ENCODE data around the gene SNX8.

DNA sequence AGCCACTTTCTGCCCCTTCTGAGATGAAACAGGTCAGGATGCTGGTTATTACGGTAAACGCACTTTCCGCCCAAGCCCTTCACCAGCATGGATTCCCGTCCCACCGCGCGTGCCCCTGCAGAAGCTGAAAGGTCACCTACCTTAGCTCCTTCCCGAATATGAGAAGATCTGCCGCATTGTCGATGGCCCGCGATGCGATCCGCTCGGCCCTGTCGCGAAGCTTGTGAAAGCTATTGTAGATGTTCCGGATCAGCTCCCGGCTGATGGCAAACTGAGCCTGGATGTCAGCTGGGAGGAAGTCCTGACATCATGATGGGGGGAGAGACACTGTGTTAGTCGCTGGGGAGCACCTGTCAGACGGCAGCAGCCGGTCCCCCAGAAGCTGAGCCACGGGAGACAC, 50.1 kb downstream of the SNX8 start:
- TF ChIP-seq, protein P1, sequence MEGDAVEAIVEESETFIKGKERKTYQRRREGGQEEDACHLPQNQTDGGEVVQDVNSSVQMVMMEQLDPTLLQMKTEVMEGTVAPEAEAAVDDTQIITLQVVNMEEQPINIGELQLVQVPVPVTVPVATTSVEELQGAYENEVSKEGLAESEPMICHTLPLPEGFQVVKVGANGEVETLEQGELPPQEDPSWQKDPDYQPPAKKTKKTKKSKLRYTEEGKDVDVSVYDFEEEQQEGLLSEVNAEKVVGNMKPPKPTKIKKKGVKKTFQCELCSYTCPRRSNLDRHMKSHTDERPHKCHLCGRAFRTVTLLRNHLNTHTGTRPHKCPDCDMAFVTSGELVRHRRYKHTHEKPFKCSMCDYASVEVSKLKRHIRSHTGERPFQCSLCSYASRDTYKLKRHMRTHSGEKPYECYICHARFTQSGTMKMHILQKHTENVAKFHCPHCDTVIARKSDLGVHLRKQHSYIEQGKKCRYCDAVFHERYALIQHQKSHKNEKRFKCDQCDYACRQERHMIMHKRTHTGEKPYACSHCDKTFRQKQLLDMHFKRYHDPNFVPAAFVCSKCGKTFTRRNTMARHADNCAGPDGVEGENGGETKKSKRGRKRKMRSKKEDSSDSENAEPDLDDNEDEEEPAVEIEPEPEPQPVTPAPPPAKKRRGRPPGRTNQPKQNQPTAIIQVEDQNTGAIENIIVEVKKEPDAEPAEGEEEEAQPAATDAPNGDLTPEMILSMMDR (IDR thresholded peaks at IDR 0.05) = no peak
- TF ChIP-seq POLR2AphosphoS5 (IDR thresholded peaks at IDR 0.05; ENCODE audit: low read depth, low read length) = no peak
- TF ChIP-seq, protein P2, sequence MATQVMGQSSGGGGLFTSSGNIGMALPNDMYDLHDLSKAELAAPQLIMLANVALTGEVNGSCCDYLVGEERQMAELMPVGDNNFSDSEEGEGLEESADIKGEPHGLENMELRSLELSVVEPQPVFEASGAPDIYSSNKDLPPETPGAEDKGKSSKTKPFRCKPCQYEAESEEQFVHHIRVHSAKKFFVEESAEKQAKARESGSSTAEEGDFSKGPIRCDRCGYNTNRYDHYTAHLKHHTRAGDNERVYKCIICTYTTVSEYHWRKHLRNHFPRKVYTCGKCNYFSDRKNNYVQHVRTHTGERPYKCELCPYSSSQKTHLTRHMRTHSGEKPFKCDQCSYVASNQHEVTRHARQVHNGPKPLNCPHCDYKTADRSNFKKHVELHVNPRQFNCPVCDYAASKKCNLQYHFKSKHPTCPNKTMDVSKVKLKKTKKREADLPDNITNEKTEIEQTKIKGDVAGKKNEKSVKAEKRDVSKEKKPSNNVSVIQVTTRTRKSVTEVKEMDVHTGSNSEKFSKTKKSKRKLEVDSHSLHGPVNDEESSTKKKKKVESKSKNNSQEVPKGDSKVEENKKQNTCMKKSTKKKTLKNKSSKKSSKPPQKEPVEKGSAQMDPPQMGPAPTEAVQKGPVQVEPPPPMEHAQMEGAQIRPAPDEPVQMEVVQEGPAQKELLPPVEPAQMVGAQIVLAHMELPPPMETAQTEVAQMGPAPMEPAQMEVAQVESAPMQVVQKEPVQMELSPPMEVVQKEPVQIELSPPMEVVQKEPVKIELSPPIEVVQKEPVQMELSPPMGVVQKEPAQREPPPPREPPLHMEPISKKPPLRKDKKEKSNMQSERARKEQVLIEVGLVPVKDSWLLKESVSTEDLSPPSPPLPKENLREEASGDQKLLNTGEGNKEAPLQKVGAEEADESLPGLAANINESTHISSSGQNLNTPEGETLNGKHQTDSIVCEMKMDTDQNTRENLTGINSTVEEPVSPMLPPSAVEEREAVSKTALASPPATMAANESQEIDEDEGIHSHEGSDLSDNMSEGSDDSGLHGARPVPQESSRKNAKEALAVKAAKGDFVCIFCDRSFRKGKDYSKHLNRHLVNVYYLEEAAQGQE (IDR thresholded peaks at IDR 0.05; ENCODE audit: insufficient read depth in 1 of 2, low read depth in 2 of 2, low read length in 1 of 2) = no peak
- no peak for TF ChIP-seq TCF7L2 (IDR thresholded peaks at IDR 0.05; ENCODE audit: low read depth, low read length)
- no peak for TF ChIP-seq SIN3A (IDR thresholded peaks at IDR 0.05; ENCODE audit: borderline replicate concordance, insufficient read depth, low read depth, low read length)
